Calu3 (cell line): Measurements from ENCODE around the gene TGFB3. TPM values are rescaled to one million over a fixed set of nuclear protein-coding genes. Genes with fewer than 3 reads are reported as not detected.

Experiments
- BruUV-seq: library from RNA; stranded (reverse); fragments of 400-500 nt; replicated peaks from 2 replicates; lab custom pipeline; 2021; lab: Mats Ljungman, UMichigan
- CTCF ChIA-PET: fragments of 300-600 bp; sonication (Branson Sonifier 250); formaldehyde crosslinking; loops from one replicate; lab custom pipeline; 2022; ENCODE audit warnings: antibody characterized with exemption; lab: Charles Lee
- DNase-seq: peaks from one replicate; pipeline ENCODE4 v3.0.0; 2022
- H3K27ac Mint-ChIP-seq: one replicate; pipeline ENCODE4 v1.8.0; 2022; ENCODE audit warnings: mixed read lengths; ENCODE audit not compliant: unreplicated experiment
- H3K27me3 Mint-ChIP-seq: one replicate; pipeline ENCODE4 v1.8.0; 2022; ENCODE audit warnings: mixed read lengths; ENCODE audit not compliant: unreplicated experiment
- H3K36me3 Mint-ChIP-seq: one replicate; pipeline ENCODE4 v1.8.0; 2022; ENCODE audit warnings: mild to moderate bottlenecking, moderate library complexity, mixed read lengths; ENCODE audit not compliant: insufficient read depth, unreplicated experiment
- H3K4me1 Mint-ChIP-seq: one replicate; pipeline ENCODE4 v1.8.0; 2022; ENCODE audit warnings: mild to moderate bottlenecking, low read depth, mixed read lengths; ENCODE audit not compliant: unreplicated experiment
- H3K4me3 Mint-ChIP-seq: one replicate; pipeline ENCODE4 v1.8.0; 2022; ENCODE audit warnings: mild to moderate bottlenecking, low read depth, moderate library complexity, mixed read lengths; ENCODE audit not compliant: unreplicated experiment
- H3K9me3 Mint-ChIP-seq: one replicate; pipeline ENCODE4 v1.8.0; 2022; ENCODE audit warnings: low read depth, mixed read lengths; ENCODE audit not compliant: unreplicated experiment
- intact Hi-C: fragments of 100-400 bp; cut with micrococcal nuclease; formaldehyde crosslinking; loops from one replicate; pipeline ENCODE4 v1.10.0; 2022; ENCODE audit not compliant: unreplicated experiment
- total RNA-seq: library from RNA; stranded (reverse); gene quantifications from 2 replicates; pipeline ENCODE4 v1.2.3, GENCODE V29; 2022
- TF ChIP-seq, protein P1 (sequence below): fragments of 200-600 bp; IDR thresholded peaks from one replicate; pipeline ENCODE4 v1.8.0; 2022; ENCODE audit warnings: antibody characterized with exemption; ENCODE audit not compliant: unreplicated experiment

The TGFB3 gene
- total RNA-seq, 1 experiment from 2014 or later = 2.2 TPM

GRCh38 chr14:76022991-76023390 lies 41.2 kb upstream of the TGFB3 start:
- CTCF ChIA-PET = no interaction called here
- Mint-ChIP-seq H3K4me1 (no peaks in the 10 kb centered on the region), H3K36me3 (no peaks in the 10 kb centered on the region), H3K4me3 (no peak overlapping the region), H3K27ac (no peak overlapping the region), H3K9me3 (peaks cover 2% of the 10 kb centered on the region), H3K27me3 (no peaks in the 10 kb centered on the region)
- intact Hi-C loops = no loop called here
- TF ChIP-seq, protein P1, sequence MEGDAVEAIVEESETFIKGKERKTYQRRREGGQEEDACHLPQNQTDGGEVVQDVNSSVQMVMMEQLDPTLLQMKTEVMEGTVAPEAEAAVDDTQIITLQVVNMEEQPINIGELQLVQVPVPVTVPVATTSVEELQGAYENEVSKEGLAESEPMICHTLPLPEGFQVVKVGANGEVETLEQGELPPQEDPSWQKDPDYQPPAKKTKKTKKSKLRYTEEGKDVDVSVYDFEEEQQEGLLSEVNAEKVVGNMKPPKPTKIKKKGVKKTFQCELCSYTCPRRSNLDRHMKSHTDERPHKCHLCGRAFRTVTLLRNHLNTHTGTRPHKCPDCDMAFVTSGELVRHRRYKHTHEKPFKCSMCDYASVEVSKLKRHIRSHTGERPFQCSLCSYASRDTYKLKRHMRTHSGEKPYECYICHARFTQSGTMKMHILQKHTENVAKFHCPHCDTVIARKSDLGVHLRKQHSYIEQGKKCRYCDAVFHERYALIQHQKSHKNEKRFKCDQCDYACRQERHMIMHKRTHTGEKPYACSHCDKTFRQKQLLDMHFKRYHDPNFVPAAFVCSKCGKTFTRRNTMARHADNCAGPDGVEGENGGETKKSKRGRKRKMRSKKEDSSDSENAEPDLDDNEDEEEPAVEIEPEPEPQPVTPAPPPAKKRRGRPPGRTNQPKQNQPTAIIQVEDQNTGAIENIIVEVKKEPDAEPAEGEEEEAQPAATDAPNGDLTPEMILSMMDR = no peak
- no TSS peak for BruUV-seq
- no peak for DNase-seq

GRCh38 chr14:76019676-76020075 lies 37.9 kb upstream of the TGFB3 start:
- Mint-ChIP-seq H3K9me3 (peaks cover 2% of the 10 kb centered on the region), H3K27ac (no peak overlapping the region), H3K4me3 (no peak overlapping the region), H3K4me1 (no peaks in the 10 kb centered on the region), H3K27me3 (no peaks in the 10 kb centered on the region), H3K36me3 (peaks cover 5% of the 10 kb centered on the region)
- intact Hi-C loops = no loop called here
- no TSS peak for BruUV-seq
- CTCF ChIA-PET = no interaction called here
- no peak for DNase-seq
- TF ChIP-seq, protein P1 = no peak

DNA sequence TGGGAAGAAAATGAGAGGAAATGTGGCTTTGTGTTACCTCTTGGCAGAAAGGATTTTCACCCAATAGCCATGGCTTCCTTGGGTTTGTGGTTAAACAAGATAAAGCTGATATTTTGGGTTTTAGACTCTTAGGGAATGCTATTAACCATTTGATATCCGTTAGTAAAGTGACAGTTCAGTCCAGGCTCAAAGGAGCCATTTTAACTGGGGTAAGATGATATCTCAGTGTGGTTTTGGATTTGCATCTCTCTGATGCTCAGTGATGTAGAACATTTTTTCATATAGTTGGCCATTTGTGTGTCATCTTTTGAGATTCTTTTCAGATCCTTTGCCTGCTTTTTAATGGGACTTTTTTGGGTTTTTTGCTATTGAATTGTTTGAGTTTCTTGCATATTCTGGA lies 33.9 kb upstream of the TGFB3 start:
- CTCF ChIA-PET = no interaction called here
- Mint-ChIP-seq H3K4me3 (no peak overlapping the region), H3K27ac (no peak overlapping the region)

DNA sequence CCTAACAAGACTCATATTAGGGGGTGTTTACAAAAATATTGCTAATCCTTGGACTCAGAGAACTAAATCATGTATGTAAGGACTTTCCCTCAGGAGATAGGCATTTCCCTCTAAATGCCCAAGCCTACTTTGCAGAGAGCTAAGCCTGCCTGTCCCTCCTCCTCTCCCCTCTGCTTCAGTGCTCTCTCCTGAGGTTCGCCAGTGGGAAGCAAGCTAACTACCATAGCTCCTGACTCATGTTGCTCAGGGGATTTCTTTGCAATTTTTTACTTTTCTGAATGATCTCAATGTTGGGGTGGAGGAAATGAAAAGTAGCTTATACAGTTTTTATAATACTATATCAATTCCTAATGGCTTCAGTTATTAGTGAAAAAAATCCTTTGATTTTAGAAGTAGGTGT lies 33.4 kb upstream of the TGFB3 start:
- Mint-ChIP-seq H3K4me3 (no peak overlapping the region), H3K9me3 (peaks cover 2% of the 10 kb centered on the region), H3K27ac (no peak overlapping the region), H3K4me1 (no peaks in the 10 kb centered on the region), H3K27me3 (no peaks in the 10 kb centered on the region), H3K36me3 (peaks cover 7% of the 10 kb centered on the region)
- DNase-seq = no peak
- CTCF ChIA-PET = no interaction called here
- intact Hi-C loops = no loop called here
- TF ChIP-seq, protein P1 = no peak
- no TSS peak for BruUV-seq

More for the DNA sequence above, 33.9 kb upstream of the TGFB3 start:
- Mint-ChIP-seq H3K36me3 (peaks cover 7% of the 10 kb centered on the region), H3K9me3 (peaks cover 2% of the 10 kb centered on the region), H3K27me3 (no peaks in the 10 kb centered on the region), H3K4me1 (no peaks in the 10 kb centered on the region)
- TF ChIP-seq, protein P1 = no peak
- no peak for DNase-seq
- BruUV-seq = no TSS peak
- intact Hi-C loops = no loop called here
